Gastroesophageal sphincter (tissue), 3 donors: ENCODE results near the gene E2F1.

Experiments used
- CTCF ChIP-seq, 4 experiments: fragments of 200-600 bp in 2 of 4; fragments of 450-650 bp in 2 of 4; sonication (generic) in 1 of 4; IDR thresholded peaks; one replicate each; pipeline ENCODE4 v1.5.1; 2017 to 2019; ENCODE audit warnings: antibody characterized with exemption in 4 of 4, mild to moderate bottlenecking in 2 of 4, moderate library complexity in 2 of 4
- EP300 ChIP-seq: sonication (generic); formaldehyde crosslinking; IDR thresholded peaks from one replicate; pipeline ENCODE4 v1.6.1; 2017; ENCODE audit warnings: antibody characterized with exemption, mild to moderate bottlenecking

GRCh38 chr20:33656783-33657703 lies 29.1 kb downstream of the E2F1 start:
- TF ChIP-seq EP300 = no peak
- TF ChIP-seq CTCF (IDR thresholded peaks at IDR 0.05) = no peak
